Cardiac septum (tissue), 1 donor: ENCODE results near the gene LINC01488. TPM values are rescaled to one million over a fixed set of nuclear protein-coding genes. Genes with fewer than 3 reads are reported as not detected.

Source experiments
- DNase-seq: peaks from one replicate; pipeline ENCODE4 v3.0.0-alpha.2; 2020; ENCODE audit warnings: low spot score
- intact Hi-C: fragments of 100-400 bp; cut with DNase I; formaldehyde crosslinking; loops from one replicate; pipeline ENCODE4 v1.14.0; 2022
- total RNA-seq: library from RNA; stranded (reverse); fragmentation: NEBNext Ultra II Directional; extraction: Animal tissue kit (Norgen Biotek cat#: 25700); gene quantifications from one replicate; pipeline ENCODE4 v1.2.1, GENCODE V29; 2021
- donor health status: DM: no; HTN: no; CAD: no.

Gene LINC01488
- total RNA-seq, 1 donor from 2014 or later, result 0.19 TPM

DNA sequence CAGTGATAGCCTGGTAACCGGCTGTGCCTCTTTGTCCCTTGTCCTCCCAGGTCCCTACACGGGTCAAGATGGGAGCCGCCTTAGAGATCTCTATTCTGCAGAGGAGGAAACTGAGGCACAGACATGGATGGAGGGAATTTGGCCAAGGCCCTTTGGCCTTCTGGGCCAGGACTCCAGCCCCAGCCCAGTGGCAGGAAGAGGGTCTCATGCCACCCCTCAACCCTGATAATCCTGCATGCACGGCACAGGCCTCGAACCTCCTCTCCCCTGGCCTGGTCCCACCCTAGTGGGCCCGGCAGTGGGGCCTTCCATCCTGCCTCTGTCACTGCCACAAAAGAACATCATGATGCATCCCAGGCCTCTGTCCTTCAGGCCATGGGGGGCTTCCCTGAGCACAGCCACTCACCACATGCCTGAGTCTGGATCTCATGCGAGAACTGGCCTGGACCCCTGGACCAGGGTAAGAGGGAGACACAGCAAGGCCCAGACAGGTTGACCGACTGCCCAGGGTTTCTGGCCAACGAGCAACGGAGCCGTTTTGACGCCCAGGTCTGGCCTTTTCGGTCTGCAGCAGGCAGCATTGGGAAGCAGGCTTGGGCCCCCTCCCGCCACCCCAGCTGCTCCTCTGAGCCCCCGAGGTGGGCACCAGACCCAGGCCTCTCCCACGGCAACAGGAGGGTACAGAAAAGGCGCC, 6.5 kb downstream of the LINC01488 start:
- intact Hi-C loops, result no loop called here
- DNase-seq, result no peak

DNA sequence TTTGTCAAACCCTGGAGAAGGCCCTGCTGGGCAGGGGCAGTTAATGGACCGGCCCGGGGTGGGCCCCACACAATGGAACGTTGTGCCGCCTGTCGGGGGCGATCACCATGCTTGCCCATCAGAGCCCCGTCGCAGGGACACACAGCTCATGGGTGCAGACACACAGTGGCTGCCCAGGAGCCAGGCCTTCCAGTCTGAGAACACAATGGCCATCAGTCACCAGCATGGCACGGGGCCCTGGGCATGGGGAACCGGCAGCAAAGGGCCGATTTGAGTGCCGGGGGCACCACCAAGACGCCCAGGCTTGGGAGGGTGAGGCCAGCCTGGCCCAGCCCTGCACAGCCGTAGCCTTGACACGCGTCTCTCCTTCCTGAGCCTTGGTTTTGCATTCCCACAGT, 7.1 kb downstream of the LINC01488 start:
- no peak for DNase-seq
- intact Hi-C loops, result no loop called here

DNA sequence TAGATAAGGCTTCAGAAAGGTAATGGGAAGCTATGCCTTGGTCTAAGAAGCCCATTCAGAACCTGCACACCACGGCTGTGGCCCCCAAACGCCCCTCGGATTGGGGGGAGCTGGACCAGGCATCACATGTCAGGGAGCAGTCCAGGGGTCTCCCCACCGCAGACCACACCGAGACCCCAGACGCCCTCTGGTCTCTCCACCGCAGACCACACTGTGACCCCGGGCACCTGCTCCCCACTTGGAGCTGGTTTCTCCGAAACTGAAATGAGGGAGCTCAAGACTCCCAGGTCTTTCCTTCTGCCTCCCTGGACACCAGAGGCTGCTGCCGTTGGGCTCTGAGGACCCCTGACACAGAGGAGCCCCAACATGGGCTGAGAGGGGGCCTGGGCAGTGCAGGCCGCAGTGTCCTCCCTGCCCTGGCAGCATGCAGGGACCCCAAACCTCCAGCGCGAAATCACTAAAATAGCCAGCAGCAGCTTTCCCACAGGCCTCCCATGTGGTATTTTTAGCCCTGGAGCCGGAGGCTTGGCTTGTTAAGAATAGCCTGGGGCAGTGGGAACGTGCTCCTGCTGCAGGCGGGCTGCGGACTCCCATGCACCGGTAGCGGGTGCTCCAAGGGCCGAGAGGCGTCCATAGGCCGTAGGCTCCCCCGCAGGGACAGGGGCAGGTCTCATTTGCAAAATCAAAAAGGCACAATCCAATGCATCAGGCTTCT, 7.7 kb downstream of the LINC01488 start:
- DNase-seq, result no peak
- intact Hi-C loops, result no loop called here

DNA sequence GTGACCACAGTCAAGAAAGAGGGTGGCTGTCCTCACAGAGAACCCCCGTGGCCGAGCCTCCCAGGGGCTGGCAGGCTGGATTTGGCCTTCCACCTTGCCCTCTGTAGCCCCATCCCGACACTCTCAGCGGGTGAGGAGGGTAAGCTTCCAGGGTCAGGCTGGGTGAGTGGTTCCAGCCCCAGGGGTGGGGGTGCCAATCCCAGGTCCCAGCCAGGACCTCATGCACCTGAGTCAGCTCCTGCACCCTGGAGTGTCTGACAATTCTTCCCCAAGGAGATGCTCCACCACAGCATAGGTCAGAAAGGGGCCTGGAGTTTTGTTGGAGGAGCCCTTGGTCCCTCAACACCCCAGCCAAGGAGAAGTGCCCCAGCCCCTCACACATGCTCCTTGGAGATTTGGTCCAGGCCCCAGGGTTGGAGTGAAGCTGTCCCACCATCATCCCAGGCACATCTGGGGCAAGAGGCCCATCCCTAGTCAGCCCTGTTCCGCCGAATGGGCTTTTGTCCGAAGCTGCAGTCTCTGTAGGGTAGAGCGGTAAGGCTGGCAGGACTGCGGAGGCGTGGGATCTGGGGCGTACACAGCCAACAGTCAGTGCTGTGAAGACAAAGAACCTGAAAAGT, 8.4 kb downstream of the LINC01488 start:
- DNase-seq, result no peak
- intact Hi-C loops, result no loop called here

GRCh38 chr11:69490516-69490915, 9.1 kb downstream of the LINC01488 start:
- no peak for DNase-seq
- intact Hi-C loops, result no loop called here

GRCh38 chr11:69491071-69492031, 9.9 kb downstream of the LINC01488 start:
- intact Hi-C loops, result no loop called here
- no peak for DNase-seq

- DNase-seq, result no peak
- intact Hi-C loops, result no loop called here
These were observed 10.9 kb downstream of the LINC01488 start for GRCh38 chr11:69492201-69492991.

GRCh38 chr11:69493931-69494821, 12.7 kb downstream of the LINC01488 start:
- intact Hi-C loops, result no loop called here

DNA sequence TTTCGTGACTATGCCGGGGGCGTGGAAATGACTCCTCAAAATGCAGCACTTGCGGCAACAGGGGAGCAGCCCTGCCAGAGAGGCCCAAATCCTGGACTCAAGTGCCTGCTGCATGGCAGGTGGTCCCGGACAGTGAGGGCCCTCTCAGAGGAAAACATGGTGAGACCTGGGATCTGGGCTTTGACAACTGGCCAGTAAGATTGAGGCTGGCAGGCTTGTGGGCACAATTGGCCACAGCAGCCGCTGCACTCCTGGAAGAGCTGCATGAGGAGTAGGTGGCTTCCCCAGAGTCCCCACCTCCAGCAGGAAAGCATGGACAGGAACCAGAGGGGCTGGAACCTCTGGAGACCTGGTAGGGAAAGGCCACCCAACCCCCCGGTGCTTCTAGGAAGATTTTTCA, 13.4 kb downstream of the LINC01488 start:
- no peak for DNase-seq
- intact Hi-C loops, result loop anchor here (5.0 kb wide), 1 partner anchor 193 kb away; no protein-coding TSS in a partner anchor

More at GRCh38 chr11:69493931-69494821, 12.7 kb downstream of the LINC01488 start:
- no peak for DNase-seq

DNA sequence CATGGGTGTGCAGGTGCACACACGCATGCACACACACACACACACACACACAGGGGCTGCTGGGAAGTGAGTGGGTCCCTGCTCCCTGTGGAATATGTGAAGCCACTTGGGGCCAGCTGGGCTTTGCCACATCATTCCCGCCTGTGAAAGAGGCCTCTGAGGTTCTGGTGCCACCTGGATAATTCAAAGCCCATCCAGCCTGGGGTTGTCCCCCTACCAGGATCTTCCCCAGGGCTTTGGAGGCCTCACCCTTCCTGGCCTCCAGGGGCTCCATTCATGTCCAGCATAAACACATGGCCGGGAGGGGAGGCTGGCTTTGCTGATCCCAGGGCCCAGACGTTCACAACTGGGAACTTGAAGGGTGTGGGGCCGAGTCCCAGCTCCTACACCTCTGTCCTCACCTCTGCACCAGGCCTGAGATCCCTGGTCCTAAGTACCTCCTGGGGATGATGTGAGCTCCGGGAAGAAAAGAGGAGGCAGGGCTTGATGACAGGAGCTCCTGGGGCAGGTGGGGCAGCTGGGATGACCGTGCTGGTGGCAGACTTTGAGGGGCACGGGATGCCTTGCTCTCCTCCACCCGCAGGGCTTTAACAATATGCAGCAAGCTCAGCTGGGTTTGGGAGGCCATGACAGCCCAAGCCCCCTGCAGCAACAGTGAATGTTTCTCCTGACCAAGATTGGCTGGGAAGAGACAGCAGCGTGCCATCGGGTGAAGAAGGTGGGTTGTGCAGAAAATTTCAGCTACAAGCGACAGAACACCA, 14.2 kb downstream of the LINC01488 start:
- intact Hi-C loops, result loop anchor here (2.0 to 5.0 kb wide), 3 partner anchors 53 to 193 kb away; no protein-coding TSS in a partner anchor
- peak; percentile 70 for DNase-seq

- peak; percentile 59 for DNase-seq
- intact Hi-C loops, result loop anchor here (2.0 to 5.0 kb wide), 3 partner anchors 53 to 194 kb away; no protein-coding TSS in a partner anchor
These were observed 14.7 kb downstream of the LINC01488 start for GRCh38 chr11:69496202-69496557.

- intact Hi-C loops, result loop anchor here (2.0 to 5.0 kb wide), 3 partner anchors 54 to 194 kb away; no protein-coding TSS in a partner anchor
- peak; percentile 72 for DNase-seq
These were observed 15.3 kb downstream of the LINC01488 start for GRCh38 chr11:69496631-69497220.

GRCh38 chr11:69497221-69497787, 15.8 kb downstream of the LINC01488 start:
- intact Hi-C loops, result loop anchor here (2.0 to 5.0 kb wide), 3 partner anchors 55 to 195 kb away; no protein-coding TSS in a partner anchor

DNA sequence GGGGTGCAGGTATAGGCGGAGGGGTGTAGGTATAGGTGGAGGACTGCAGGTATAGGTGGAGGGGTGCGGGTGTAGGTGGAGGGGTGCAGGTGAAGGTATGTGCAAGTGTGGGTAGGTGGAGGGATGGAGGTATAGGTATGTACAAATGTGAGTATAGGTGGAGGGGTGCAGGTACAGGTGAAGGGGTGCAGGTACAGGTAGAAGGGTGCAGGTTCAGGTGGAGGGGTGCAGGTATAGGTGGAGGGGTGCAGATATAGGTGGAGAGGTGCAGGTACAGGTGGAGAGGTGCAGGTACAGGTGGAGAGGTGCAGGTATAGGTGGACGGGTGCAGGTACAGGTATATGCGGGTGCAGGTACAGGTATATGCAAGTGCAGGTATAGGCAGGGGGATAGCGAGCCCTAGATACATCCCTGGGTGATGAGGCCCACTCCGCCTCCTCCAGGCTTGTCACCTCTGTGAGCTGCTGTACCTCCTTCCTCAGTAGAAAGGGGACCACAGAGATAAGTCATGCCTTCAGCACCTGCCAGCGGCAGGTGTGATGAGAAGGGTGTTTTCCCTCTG, 17.2 kb downstream of the LINC01488 start:
- intact Hi-C loops, result loop anchor here (5.0 kb wide), 1 partner anchor 196 kb away; no protein-coding TSS in a partner anchor
- peak; percentile 67 for DNase-seq

More at GRCh38 chr11:69497221-69497787, 15.8 kb downstream of the LINC01488 start:
- peak; percentile 90 for DNase-seq

DNA sequence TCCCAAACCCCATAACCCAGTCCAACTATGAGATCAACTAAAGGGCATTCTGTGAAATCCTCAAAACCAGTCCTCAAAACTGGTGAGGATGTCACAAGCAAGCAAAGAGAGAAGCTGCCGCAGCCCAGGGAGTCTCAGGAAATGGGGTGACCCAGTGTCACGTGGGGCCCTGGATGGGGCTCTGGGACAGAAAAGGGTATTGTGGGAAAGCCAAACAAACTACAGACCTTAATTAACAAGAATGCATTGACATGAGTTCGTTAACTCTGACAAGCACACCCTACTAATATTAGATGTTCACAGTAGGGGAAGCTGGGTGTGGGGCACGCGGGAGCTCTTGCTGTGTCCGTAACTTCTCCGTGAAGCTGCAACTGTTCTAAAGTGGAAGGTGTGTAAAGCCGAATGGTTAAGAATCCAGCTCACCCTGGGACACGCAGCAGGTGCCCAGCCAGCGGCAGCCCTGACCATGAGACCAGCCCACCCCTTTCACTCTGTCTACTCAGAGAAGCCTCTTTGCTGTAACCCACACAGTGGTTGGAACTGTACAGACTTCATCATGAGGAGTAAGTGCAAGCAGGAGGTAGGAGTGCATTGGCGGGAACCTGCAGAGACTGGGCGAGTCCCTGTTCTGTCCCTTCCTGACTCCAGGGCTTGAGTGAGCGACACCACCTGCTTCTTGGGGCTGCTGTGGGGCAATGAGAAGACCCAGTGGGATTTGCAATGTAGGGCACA, 17.9 kb downstream of the LINC01488 start:
- intact Hi-C loops, result loop anchor here (5.0 kb wide), 1 partner anchor 197 kb away; no protein-coding TSS in a partner anchor
- DNase-seq, result peak; percentile 64
